A549 (cell line): ENCODE measurements around the gene AP5S1. TPM values are rescaled to one million over a fixed set of nuclear protein-coding genes. Genes with fewer than 3 reads are reported as not detected.
A peak's percentile ranks its signal among the peaks of the same experiment; 100 is the strongest.

Source experiments
- ATAC-seq, 2 experiments: fragments of 200-7000 bp in 1 of 2; fragments of >200 bp in 1 of 2; cut with Nextera tagmentation in 1 of 2; cut with Tn5 transposase in 1 of 2; 3 replicates each; pipeline versions ENCODE4 v1.8.0 to v1.9.1; 2018 to 2020; ENCODE audit warnings: mild to moderate bottlenecking in 1 of 2, moderate library complexity in 1 of 2
- CTCF ChIA-PET: fragments of 300-600 bp; sonication (Branson Sonifier 250); formaldehyde crosslinking; extraction: SDS; loops from one replicate; lab custom pipeline; 2021; ENCODE audit warnings: antibody characterized with exemption, inconsistent platforms; lab: Yijun Ruan, JAX
- POLR2A ChIA-PET: fragments of 350-600 bp; formaldehyde crosslinking; extraction: SDS; loops from one replicate; lab custom pipeline; 2021; ENCODE audit warnings: antibody characterized with exemption, inconsistent platforms; lab: Yijun Ruan, JAX
- DNase-seq, 2 experiments: peaks; one replicate each; pipeline versions ENCODE4 v3.0.0 to v3.0.0-alpha.2; 2011 to 2016; ENCODE audit warnings: low read depth in 1 of 2, low spot score in 1 of 2
- FAIRE-seq: peaks from 2 replicates; lab custom pipeline; 2011; peaks lifted over from hg19 to GRCh38; lab: Jason Lieb, UNC
- H3K27ac ChIP-seq, 2 experiments: fragments of >200 bp; sonication (Bioruptor Twin); formaldehyde crosslinking; 3 replicates each; pipeline ENCODE4 v1.5.1; 2016 to 2017
- H3K4me1 ChIP-seq: fragments of >200 bp; sonication (Bioruptor Twin); formaldehyde crosslinking; 3 replicates; pipeline ENCODE4 v1.6.1; 2016
- H3K4me2 ChIP-seq: fragments of >200 bp; sonication (Bioruptor Twin); formaldehyde crosslinking; 3 replicates; pipeline ENCODE4 v1.6.1; 2016
- H3K4me3 ChIP-seq: fragments of >200 bp; sonication (Bioruptor Twin); formaldehyde crosslinking; 3 replicates; pipeline ENCODE4 v1.5.1; 2016
- H3K9me3 ChIP-seq: fragments of >200 bp; sonication (Bioruptor Twin); formaldehyde crosslinking; 3 replicates; pipeline ENCODE4 v1.6.1; 2016
- ATOH8 ChIP-seq: fragments of 250-450 bp; sonication (Bioruptor Pico); IDR thresholded peaks from 2 replicates; pipeline ENCODE4 v1.5.0; 2020; ENCODE audit warnings: low read depth, mild to moderate bottlenecking, moderate library complexity
- CTCF ChIP-seq: fragments of >200 bp; sonication (Bioruptor Twin); formaldehyde crosslinking; IDR thresholded peaks from 3 replicates; pipeline ENCODE4 v1.5.1; 2016
- ELK1 ChIP-seq: fragments of 150-350 bp; IDR thresholded peaks from 2 replicates; pipeline ENCODE4 v1.6.1; 2014; ENCODE audit warnings: low read depth, mild to moderate bottlenecking, low read length
- FOSL2 ChIP-seq, 2 experiments: fragments of 450-650 bp in 1 of 2; fragments of >200 bp in 1 of 2; sonication (Bioruptor Twin) in 1 of 2; formaldehyde crosslinking; IDR thresholded peaks; 2 replicates each; pipeline versions ENCODE4 v1.5.0 to v1.6.1; 2016 to 2020; ENCODE audit warnings: mild to moderate bottlenecking in 1 of 2, moderate library complexity in 1 of 2
- HDAC2 ChIP-seq: fragments of 200-600 bp; sonication (generic); IDR thresholded peaks from 2 replicates; pipeline ENCODE4 v1.6.1; 2016
- HOXA7 ChIP-seq: fragments of 250-450 bp; sonication (Bioruptor Pico); IDR thresholded peaks from 2 replicates; pipeline ENCODE4 v1.5.0; 2020; ENCODE audit warnings: mild to moderate bottlenecking, moderate library complexity
- HOXB5 ChIP-seq: fragments of 250-450 bp; sonication (Bioruptor Pico); IDR thresholded peaks from 2 replicates; pipeline ENCODE4 v1.5.0; 2020; ENCODE audit warnings: mild to moderate bottlenecking, moderate library complexity
- KDM1A ChIP-seq: fragments of 200-600 bp; sonication (generic); IDR thresholded peaks from 2 replicates; pipeline ENCODE4 v1.6.1; 2016; ENCODE audit warnings: low read depth, mild to moderate bottlenecking
- KDM5A ChIP-seq: fragments of 200-600 bp; sonication (generic); IDR thresholded peaks from 2 replicates; pipeline ENCODE4 v1.6.1; 2016; ENCODE audit warnings: antibody characterized with exemption, mild to moderate bottlenecking
- MYC ChIP-seq: IDR thresholded peaks from 2 replicates; pipeline ENCODE4 v1.6.1; 2012; ENCODE audit warnings: mild to moderate bottlenecking, inconsistent platforms, low read length, improper control_type of control experiment, borderline replicate concordance
- PBX3 ChIP-seq: IDR thresholded peaks from 2 replicates; pipeline ENCODE4 v1.6.1; 2012
- RFX5 ChIP-seq: fragments of 450-650 bp; IDR thresholded peaks from 2 replicates; pipeline ENCODE4 v1.7.1; 2014; ENCODE audit warnings: antibody characterized with exemption, mild to moderate bottlenecking, moderate library complexity
- SREBF2 ChIP-seq: fragments of 450-650 bp; IDR thresholded peaks from 2 replicates; pipeline ENCODE4 v1.6.1; 2014; ENCODE audit warnings: mild to moderate bottlenecking, moderate library complexity
- TP53 ChIP-seq: fragments of 250-450 bp; sonication (Bioruptor Pico); IDR thresholded peaks from 2 replicates; pipeline ENCODE4 v1.5.0; 2021; ENCODE audit warnings: mild to moderate bottlenecking, moderate library complexity
- ZSCAN20 ChIP-seq: fragments of 250-450 bp; sonication (Bioruptor Pico); IDR thresholded peaks from 2 replicates; pipeline ENCODE4 v1.8.0; 2022; ENCODE audit warnings: mild to moderate bottlenecking, moderate library complexity
- whole genome bisulfite sequencing: methylation state at CpG from one replicate; pipeline ENCODE4 v1.1.6; 2017; ENCODE audit errors: missing lambda C conversion rate; 5-methylcytosine and 5-hydroxymethylcytosine counted together
- polyA plus RNA-seq, 4 experiments: library from polyadenylated mRNA; depleted of rRNA in 3 of 4; stranded (reverse); fragments of >200 nt; fragmentation: RNase III in 1 of 4; extraction: RNeasy Plus Mini Kit Qiagen cat#74134 plus additional on column Dnase treatment in 1 of 4; gene quantifications; 2 replicates in 3 of 4; 3 replicates in 1 of 4; pipeline ENCODE4 v1.2.3, GENCODE V29; 2011 to 2017

Gene AP5S1
- polyA plus RNA-seq, 2 of the 4 experiments (the other 2 are of a cell fraction): 10.2 to 19.9 TPM

- WGBS: 65% methylated on average over 20 of the region's 20 CpGs
- TF ChIP-seq PBX3 (no peak), ZSCAN20 (CRISPR knock-in tag) (no peak), HOXB5 (no peak), FOSL2 (IDR thresholded peaks at IDR 0.05) (no peak), FOSL2 (CRISPR knock-in tag; IDR thresholded peaks at IDR 0.05) (no peak), HOXA7 (CRISPR knock-in tag) (no peak), KDM1A (no peak), RFX5 (no peak), HDAC2 (no peak), ATOH8 (CRISPR knock-in tag) (no peak), ELK1 (no peak)
- CTCF ChIA-PET: interaction anchor here (0.6 to 13.5 kb wide), 30 partner anchors 15 to 253 kb away, joined by 3 to 132 read pairs (median 5); partner anchors contain the start of genes ADISSP and MAVS
- POLR2A ChIA-PET: interaction anchor here (0.8 to 3.7 kb wide), 9 partner anchors 8 to 143 kb away, joined by 3 to 40 read pairs (median 10); partner anchors contain the start of genes ADISSP, CDC25B, CENPB and SPEF1
- no peak for FAIRE-seq
- peak overlapping the region; percentile 63 for H3K4me3 ChIP-seq
- ATAC-seq: no peak
- DNase-seq: no peak
- peak overlapping the region; percentile 91 to 92 for H3K27ac ChIP-seq
- peaks cover 28% of the 10 kb centered on the region for H3K4me1 ChIP-seq
- peak overlapping the region; percentile 74 for H3K4me2 ChIP-seq
- H3K9me3 ChIP-seq: no peaks in the 10 kb centered on the region
These were observed 818 bp upstream of the AP5S1 start for GRCh38 chr20:3819411-3820047.

GRCh38 chr20:3820901-3821727 is 767 bp downstream of the AP5S1 start:
- no peak for FAIRE-seq

More at GRCh38 chr20:3820901-3821727, 767 bp downstream of the AP5S1 start:
- Histone ChIP-seq H3K9me3 (no peaks in the 10 kb centered on the region), H3K4me3 (peak overlapping the region; percentile 63), H3K4me1 (peaks cover 28% of the 10 kb centered on the region), H3K4me2 (peak overlapping the region; percentile 74), H3K27ac (peak overlapping the region; percentile 91 to 92)
- ChIA-PET CTCF (interaction anchor here (0.6 to 13.5 kb wide), 30 partner anchors 14 to 251 kb away, joined by 3 to 132 read pairs (median 5); partner anchors contain the start of genes ADISSP and MAVS), POLR2A (interaction anchor here (0.7 to 3.7 kb wide), 12 partner anchors 9 to 264 kb away, joined by 3 to 40 read pairs (median 8); partner anchors contain the start of genes ADISSP, CDC25B, CENPB and SPEF1)
- no peak for DNase-seq
- 33% methylated on average over 20 of the region's 20 CpGs for WGBS
- no peak for ATAC-seq
- TF ChIP-seq CTCF (no peak), FOSL2 (IDR thresholded peaks at IDR 0.05) (no peak), FOSL2 (CRISPR knock-in tag; IDR thresholded peaks at IDR 0.05) (0 out of 2 replicates have a peak, but pooled peaks have one; percentile 23), KDM5A (peak; percentile 31; the same call in 1 of the 2 replicates), MYC (no peak), SREBF2 (no peak), HDAC2 (no peak), TP53 (CRISPR knock-in tag) (no peak), HOXA7 (CRISPR knock-in tag) (0 out of 2 replicates have a peak, but pooled peaks have one; percentile 53)
